Transverse colon (tissue), 4 donors: ENCODE results near the gene THRA. TPM values are rescaled to one million over a fixed set of nuclear protein-coding genes. Genes with fewer than 3 reads are reported as not detected.
"Not testable (repeated sequence)": the region's sequence is repeated elsewhere in the genome, so short reads cannot be mapped to it uniquely, and the experiment has no call there.

Experiments
- DNase-seq: peaks from one replicate; pipeline ENCODE4 v3.0.0-alpha.2; 2019
- H3K27ac ChIP-seq, 4 donors: fragments of 200-600 bp; sonication (generic); 2 replicates each; pipeline ENCODE4 v1.5.1; 2016 to 2018; ENCODE audit warnings: inconsistent platforms in 4 of 4
- H3K27me3 ChIP-seq: fragments of 200-600 bp; sonication (generic); 2 replicates; pipeline ENCODE4 v1.5.1; 2017; ENCODE audit warnings: inconsistent platforms
- H3K36me3 ChIP-seq, 4 donors: fragments of 200-600 bp; sonication (generic); 2 replicates each; pipeline ENCODE4 v1.5.1; 2017 to 2019; ENCODE audit warnings: inconsistent platforms in 4 of 4
- H3K4me1 ChIP-seq, 4 donors: fragments of 200-600 bp; sonication (generic); 2 replicates each; pipeline ENCODE4 v1.5.1; 2017 to 2020; ENCODE audit warnings: inconsistent platforms in 4 of 4
- H3K4me3 ChIP-seq, 4 donors: fragments of 200-600 bp; sonication (generic); 1 replicate in 1 of 4; 2 replicates in 3 of 4; pipeline versions ENCODE4 v1.5.1 to v1.6.1; 2017 to 2019; ENCODE audit warnings: inconsistent platforms in 4 of 4
- H3K9me3 ChIP-seq, 2 donors: fragments of 200-600 bp; sonication (generic); 2 replicates each; pipeline ENCODE4 v1.5.1; 2017 to 2019; ENCODE audit warnings: inconsistent platforms in 2 of 2
- CTCF ChIP-seq, 5 experiments: fragments of 200-600 bp in 3 of 5; fragments of 450-650 bp in 2 of 5; sonication (generic) in 3 of 5; IDR thresholded peaks; 1 replicate in 2 of 5; 2 replicates in 3 of 5; pipeline ENCODE4 v1.5.1; 2016 to 2017; ENCODE audit warnings: antibody characterized with exemption in 5 of 5, inconsistent platforms in 3 of 5, mild to moderate bottlenecking in 2 of 5, moderate library complexity in 1 of 5
- EP300 ChIP-seq: sonication (generic); formaldehyde crosslinking; IDR thresholded peaks from one replicate; pipeline ENCODE4 v1.6.1; 2017; ENCODE audit warnings: antibody characterized with exemption, low read depth
- POLR2A ChIP-seq: fragments of 450-650 bp; IDR thresholded peaks from one replicate; pipeline ENCODE4 v1.6.1; 2016; ENCODE audit warnings: antibody characterized with exemption, mild to moderate bottlenecking, moderate library complexity
- POLR2AphosphoS5 ChIP-seq, 3 donors: sonication (generic); formaldehyde crosslinking; IDR thresholded peaks; one replicate each; pipeline ENCODE4 v1.6.1; 2016; ENCODE audit warnings: antibody characterized with exemption in 3 of 3
- WGBS, 2 donors: methylation state at CpG; one replicate each; pipeline ENCODE4 v1.1.5; 2018; ENCODE audit warnings: low coverage in 1 of 2; 5-methylcytosine and 5-hydroxymethylcytosine counted together
- in situ Hi-C, 4 donors: fragments of 200-750 bp; cut with MboI; loops; one replicate each; pipeline versions ENCODE4 v1.15.0 to v1.15.1; 2017; ENCODE audit warnings: low sequenced_read_pairs in 3 of 4, low pct_ligation_motif_present in 1 of 4, low pct_unique_long_range_greater_than_20kb in 1 of 4
- intact Hi-C: fragments of 100-400 bp; cut with DNase I; formaldehyde crosslinking; loops from one replicate; pipeline ENCODE4 v1.15.1; 2023; ENCODE audit warnings: low total_unique reads
- small RNA-seq, 4 donors: library from RNA; depleted of rRNA; stranded (forward); fragments of <200 nt; gene quantifications; one replicate each; pipeline ENCODE3, GENCODE V24; 2016
- total RNA-seq, 4 donors: library from RNA; depleted of rRNA; stranded (reverse); fragments of >200 nt; gene quantifications; one replicate each; pipeline ENCODE4 v1.1.0, GENCODE V29; 2016

The THRA gene
- total RNA-seq, 4 donors from 2014 or later: 32.6 to 82.6 (median 58.6) TPM

- TF ChIP-seq CTCF (IDR thresholded peaks at IDR 0.05): no peak
- Histone ChIP-seq H3K27me3 (no peaks in the 10 kb centered on the region), H3K4me1 (peaks cover 3 to 32% (median 11%) of the 10 kb centered on the region in 4 donors), H3K36me3 (peaks cover 0 to 85% (median 30%) of the 10 kb centered on the region in 4 donors), H3K27ac (peak overlapping the region in 3 of 4 donors; percentile 6 to 15 (median 9)), H3K4me3 (no peak overlapping the region), H3K9me3 (no peaks in the 10 kb centered on the region)
- 61 to 83% methylated on average over 4 to 7 of the region's 7 CpGs for WGBS, 2 donors
- in situ Hi-C loops: no loop called here
- DNase-seq: no peak
- intact Hi-C loops: no loop called here
Measured at GRCh38 chr17:40130352-40131042, 67.7 kb downstream of the THRA start.

GRCh38 chr17:40134184-40134583 is 71.4 kb downstream of the THRA start:
- Histone ChIP-seq H3K27ac (peak overlapping the region; percentile 58 to 75 (median 64)), H3K4me1 (peaks cover 1 to 39% (median 14%) of the 10 kb centered on the region in 4 donors), H3K27me3 (no peaks in the 10 kb centered on the region), H3K4me3 (no peak overlapping the region), H3K36me3 (peaks cover 0 to 73% (median 20%) of the 10 kb centered on the region in 4 donors), H3K9me3 (no peaks in the 10 kb centered on the region)
- DNase-seq: peak; percentile 45
- WGBS, 2 donors: 56 to 69% methylated on average over 7 of the region's 7 CpGs
- intact Hi-C loops: no loop called here
- TF ChIP-seq POLR2AphosphoS5 (IDR thresholded peaks at IDR 0.05): peak in 2 of 3 donors; percentile 22 to 72
- TF ChIP-seq EP300: no peak
- in situ Hi-C loops: no loop called here

GRCh38 chr17:40135817-40136216 is 73.1 kb downstream of the THRA start:
- Histone ChIP-seq H3K27me3 (no peaks in the 10 kb centered on the region), H3K9me3 (no peaks in the 10 kb centered on the region), H3K4me3 (no peak overlapping the region), H3K27ac (no peak overlapping the region), H3K4me1 (peaks cover 4 to 41% (median 20%) of the 10 kb centered on the region in 4 donors), H3K36me3 (peaks cover 0 to 57% (median 15%) of the 10 kb centered on the region in 4 donors)
- in situ Hi-C loops (no loop called here), intact Hi-C loops (no loop called here)
- no peak for TF ChIP-seq POLR2AphosphoS5 (IDR thresholded peaks at IDR 0.05)
- TF ChIP-seq EP300: no peak
- no peak for TF ChIP-seq POLR2A
- TF ChIP-seq CTCF (IDR thresholded peaks at IDR 0.05): no peak
- no peak for DNase-seq
- WGBS, 2 donors: 98 to 100% methylated on average over 3 of the region's 3 CpGs

DNA sequence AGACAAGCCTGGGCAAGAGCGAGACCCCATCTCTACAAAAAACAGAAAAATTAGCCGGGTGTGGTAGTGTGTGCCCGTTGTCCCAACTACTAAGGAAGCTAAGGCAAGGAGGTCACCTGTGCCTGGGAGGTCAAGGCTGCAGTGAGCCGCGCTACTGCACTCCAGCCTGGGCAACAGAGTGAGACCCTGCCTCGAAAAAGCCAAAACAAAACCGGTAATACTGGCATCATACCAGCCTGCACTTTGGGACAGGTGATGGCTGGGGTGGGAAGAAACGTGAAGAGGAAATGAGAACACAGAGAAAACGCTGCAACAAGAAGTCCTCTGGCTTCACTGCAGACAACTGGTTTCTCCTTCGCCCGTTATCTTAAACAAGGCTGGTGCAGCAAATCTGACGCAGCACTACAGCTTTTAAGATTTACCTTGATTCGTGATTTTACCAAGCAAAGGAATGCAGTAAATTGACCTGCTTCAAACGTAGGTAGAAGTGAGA is 76.8 kb downstream of the THRA start:
- DNase-seq: peak; percentile 22
- Histone ChIP-seq H3K4me1 (peaks cover 12 to 42% (median 20%) of the 10 kb centered on the region in 4 donors), H3K9me3 (no peaks in the 10 kb centered on the region), H3K4me3 (peak overlapping the region; percentile 18 to 84 (median 58)), H3K27me3 (no peaks in the 10 kb centered on the region), H3K36me3 (peaks cover 0 to 46% (median 5%) of the 10 kb centered on the region in 4 donors), H3K27ac (peak overlapping the region; percentile 92 to 99 (median 98))
- intact Hi-C loops (no loop called here), in situ Hi-C loops (no loop called here)
- 0 to 10% methylated on average over 4 to 14 of the region's 14 CpGs for WGBS, 2 donors
- TF ChIP-seq POLR2AphosphoS5 (IDR thresholded peaks at IDR 0.05) (no peak), EP300 (no peak), CTCF (IDR thresholded peaks at IDR 0.05) (peak in 1 of 5 experiments; percentile 34)

GRCh38 chr17:40143166-40143565 is 80.4 kb downstream of the THRA start:
- WGBS, 2 donors: 92 to 95% methylated on average over 3 of the region's 3 CpGs
- DNase-seq, H3K27ac ChIP-seq, H3K4me3 ChIP-seq, H3K9me3 ChIP-seq, H3K27me3 ChIP-seq, intact Hi-C loops, in situ Hi-C loops: not testable (repeated sequence)
- H3K36me3 ChIP-seq: peaks cover 0 to 43% (median 7%) of the 10 kb centered on the region in 4 donors
- peaks cover 10 to 48% (median 18%) of the 10 kb centered on the region in 4 donors for H3K4me1 ChIP-seq

Small RNA genes lying within 50 kb of the gene (small RNA-seq; reads per million reads assigned to genes)
- 756 to 3,441 (median 1,630) reads per million in 4 donors for gene SNORD124

Other genes with a start within 250 kb of the THRA start
- 10 to 100 TPM in 1 of 4 donors, 1 to 10 TPM in 3; 2.2 to 13.5 (median 3.0) TPM for gene IKZF3, start 198.7 kb upstream of the THRA start, total RNA-seq
- gene ZPBP2, start 194.8 kb upstream of the THRA start, total RNA-seq: under 1 TPM in 1 of 4 donors, not detected in 3; 0.27 TPM
- 100 to 1,000 TPM; 109 to 142 (median 116) TPM for gene GSDMB, start 144.3 kb upstream of the THRA start, total RNA-seq
- 10 to 100 TPM; 47.4 to 78.9 (median 56.7) TPM for gene ORMDL3, start 135.4 kb upstream of the THRA start, total RNA-seq
- gene LRRC3C, start 135.2 kb upstream of the THRA start, total RNA-seq: not detected
- gene GSDMA, start 100.0 kb upstream of the THRA start, total RNA-seq: 1 to 10 TPM in 1 of 4 donors, not detected in 3; 3.7 TPM
- 100 to 1,000 TPM in 3 of 4 donors, 10 to 100 TPM in 1; 80.7 to 117 (median 112) TPM for gene PSMD3, start 82.2 kb upstream of the THRA start, total RNA-seq
- gene CSF3, start 47.5 kb upstream of the THRA start, total RNA-seq: 10 to 100 TPM in 1 of 4 donors, 1 to 10 TPM in 1, not detected in 2; 2.6 to 38.9 TPM
- 100 to 1,000 TPM in 2 of 4 donors, 10 to 100 TPM in 2; 64.3 to 294 (median 112) TPM for gene MED24, start 8.6 kb upstream of the THRA start, total RNA-seq
- 10 to 100 TPM in 1 of 4 donors, 1 to 10 TPM in 3; 4.8 to 18.0 (median 7.3) TPM for gene NR1D1, start 37.6 kb downstream of the THRA start, total RNA-seq
- gene MSL1, start 59.0 kb downstream of the THRA start, total RNA-seq: 100 to 1,000 TPM in 2 of 4 donors, 10 to 100 TPM in 2; 73.9 to 258 (median 90.6) TPM
- gene CASC3, start 77.6 kb downstream of the THRA start, total RNA-seq: 10 to 100 TPM; 41.8 to 65.1 (median 51.0) TPM
- 100 to 1,000 TPM; 220 to 411 (median 308) TPM for gene RAPGEFL1, start 114.5 kb downstream of the THRA start, total RNA-seq
- 10 to 100 TPM; 20.5 to 29.5 (median 25.3) TPM for gene WIPF2, start 156.3 kb downstream of the THRA start, total RNA-seq
- 1 to 10 TPM in 3 of 4 donors, not detected in 1; 1.6 to 3.2 (median 2.4) TPM for gene CDC6, start 224.9 kb downstream of the THRA start, total RNA-seq
- 100 to 1,000 TPM in 1 of 4 donors, 10 to 100 TPM in 3; 23.5 to 110 (median 49.1) TPM for gene RARA, start 246.2 kb downstream of the THRA start, total RNA-seq